Mesodermal cell (in vitro differentiated cells): ENCODE results near the gene PTPN5.

Experiments
- H3K27ac ChIP-seq: 2 replicates; pipeline ENCODE4 v1.7.0; 2013; ENCODE audit warnings: mild to moderate bottlenecking, low read depth, low read length, moderate library complexity; ENCODE audit not compliant: severe bottlenecking
- H3K36me3 ChIP-seq: 2 replicates; pipeline ENCODE4 v1.7.1; 2013; ENCODE audit warnings: mild to moderate bottlenecking, low read length, moderate library complexity; ENCODE audit not compliant: control insufficient read depth, insufficient read depth
- H3K4me1 ChIP-seq: one replicate; pipeline ENCODE4 v1.7.1; 2013; ENCODE audit warnings: mild to moderate bottlenecking, low read length; ENCODE audit not compliant: insufficient read depth, control insufficient read depth, poor library complexity, severe bottlenecking
- H3K4me3 ChIP-seq: 2 replicates; pipeline ENCODE4 v1.7.0; 2013; ENCODE audit warnings: low read length, control low read depth, mild to moderate bottlenecking; ENCODE audit not compliant: insufficient read depth, poor library complexity, severe bottlenecking; ENCODE audit errors: extremely low read depth
- H3K9me3 ChIP-seq: 2 replicates; pipeline ENCODE4 v1.7.1; 2013; ENCODE audit warnings: mild to moderate bottlenecking, low read length, moderate library complexity; ENCODE audit not compliant: control insufficient read depth
- WGBS, 2 experiments: methylation state at CpG; one replicate each; pipeline ENCODE4 v1.1.5; 2013; ENCODE audit warnings: missing lambda C conversion rate in 2 of 2; ENCODE audit not compliant: insufficient coverage in 2 of 2; 5-methylcytosine and 5-hydroxymethylcytosine counted together

PTPN5 gene

DNA sequence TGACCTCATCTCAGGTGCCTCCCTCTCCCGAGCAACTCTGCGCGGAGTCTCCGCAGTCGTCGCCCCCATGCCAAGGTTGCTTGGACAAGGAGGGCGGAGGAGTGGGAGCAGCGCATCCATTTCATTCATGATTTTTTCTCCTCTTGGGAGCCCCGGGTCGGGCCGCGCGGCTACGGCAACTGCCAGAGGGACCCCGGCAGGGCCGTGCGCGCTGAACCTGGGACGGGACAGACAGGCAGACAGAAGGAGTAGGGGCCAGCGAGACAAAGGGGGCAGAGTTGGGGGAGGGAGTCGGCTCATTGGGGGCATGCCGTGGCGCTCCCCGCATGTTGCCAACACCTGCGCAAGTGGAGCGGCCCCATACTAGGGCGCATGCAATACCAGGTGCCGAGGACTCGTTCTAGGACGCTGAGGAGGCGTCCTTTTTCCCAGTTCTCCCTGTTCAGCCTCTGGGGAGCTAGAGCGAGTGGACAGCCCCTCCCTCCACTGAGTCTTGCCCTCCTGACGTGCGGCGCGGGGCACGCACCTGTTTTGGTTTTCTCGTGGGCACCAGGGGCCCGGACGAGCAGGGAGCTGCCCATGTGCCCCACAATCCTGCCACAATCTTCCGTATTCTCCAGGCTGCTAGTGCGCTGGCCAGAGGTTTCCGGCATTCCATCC lies 501 bp upstream of the PTPN5 start:
- Histone ChIP-seq H3K9me3 (no peaks in the 10 kb centered on the region), H3K4me1 (no peaks in the 10 kb centered on the region), H3K27ac (no peak overlapping the region), H3K4me3 (peak overlapping the region; percentile 52), H3K36me3 (no peaks in the 10 kb centered on the region)
- 2% methylated on average over 40 to 41 of the region's 43 CpGs for WGBS, 2 experiments

DNA sequence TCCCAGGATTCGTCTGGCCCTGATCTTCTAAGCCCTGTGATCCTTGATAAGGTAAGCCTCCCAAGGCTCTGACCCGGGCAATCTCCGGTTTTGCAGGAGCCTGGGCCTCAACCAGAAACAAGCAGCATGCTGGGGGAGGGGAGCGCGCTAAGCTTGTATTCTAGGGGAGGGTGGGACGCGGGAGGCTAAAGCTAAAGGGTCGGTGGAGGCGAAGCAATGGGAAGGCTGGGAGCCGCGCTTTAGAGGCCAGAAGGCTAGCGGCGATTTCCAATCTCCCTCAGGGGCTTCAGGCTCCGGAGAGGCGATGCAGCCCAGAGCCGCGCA lies 753 bp downstream of the PTPN5 start:
- no peaks in the 10 kb centered on the region for H3K36me3 ChIP-seq
- 3 to 4% methylated on average over 10 to 16 of the region's 17 CpGs for WGBS, 2 experiments
- H3K9me3 ChIP-seq, result no peaks in the 10 kb centered on the region
- no peaks in the 10 kb centered on the region for H3K4me1 ChIP-seq
- H3K4me3 ChIP-seq, result peak overlapping the region; percentile 52
- no peak overlapping the region for H3K27ac ChIP-seq

DNA sequence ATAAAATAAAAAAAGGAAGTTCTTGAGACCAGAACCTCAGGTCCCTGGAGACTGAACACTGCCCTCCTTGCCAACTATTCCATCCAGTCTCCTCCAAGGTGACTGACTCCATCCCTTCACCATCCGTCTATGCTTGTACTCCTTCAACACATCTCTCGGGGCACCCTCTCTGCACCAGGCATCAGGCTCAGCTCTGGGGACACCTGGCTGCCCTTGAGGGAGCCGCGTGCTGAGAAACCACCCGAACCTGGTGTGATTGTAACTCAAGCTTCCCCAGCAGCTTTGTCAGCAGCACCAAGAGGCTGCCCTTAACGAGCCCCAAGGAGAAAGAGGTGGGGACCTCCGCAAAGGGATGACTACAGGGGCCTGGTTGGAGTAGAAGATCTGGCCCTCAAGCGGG lies 1.7 kb downstream of the PTPN5 start:
- Histone ChIP-seq H3K9me3 (no peaks in the 10 kb centered on the region), H3K4me1 (no peaks in the 10 kb centered on the region), H3K4me3 (no peak overlapping the region), H3K36me3 (no peaks in the 10 kb centered on the region), H3K27ac (no peak overlapping the region)
- 72 to 80% methylated on average over 5 to 8 of the region's 8 CpGs for WGBS, 2 experiments

DNA sequence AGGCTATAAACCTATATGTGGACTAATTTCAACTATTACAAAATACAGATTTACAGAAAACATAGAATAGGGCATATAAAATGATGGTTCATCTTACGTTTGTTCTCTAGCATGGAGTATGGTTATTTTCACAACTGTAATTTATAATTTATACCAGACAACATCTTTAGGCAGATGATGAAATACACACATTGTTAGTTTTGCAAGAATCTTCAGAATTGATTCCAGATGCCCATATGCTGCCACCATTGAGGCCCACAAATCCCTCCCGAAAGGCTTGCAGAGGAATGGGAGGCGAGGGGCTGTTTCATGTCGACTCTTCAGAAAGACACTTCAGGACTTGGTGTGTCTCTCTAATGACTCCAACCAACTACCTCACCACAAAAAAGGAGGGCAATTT lies 6.2 kb downstream of the PTPN5 start:
- H3K27ac ChIP-seq, result no peak overlapping the region
- WGBS, 2 experiments, result 100% methylated on average over 1 of the region's 4 CpGs; no CpG with 5 or more reads in 1 of the 2 experiments
- no peaks in the 10 kb centered on the region for H3K4me1 ChIP-seq

DNA sequence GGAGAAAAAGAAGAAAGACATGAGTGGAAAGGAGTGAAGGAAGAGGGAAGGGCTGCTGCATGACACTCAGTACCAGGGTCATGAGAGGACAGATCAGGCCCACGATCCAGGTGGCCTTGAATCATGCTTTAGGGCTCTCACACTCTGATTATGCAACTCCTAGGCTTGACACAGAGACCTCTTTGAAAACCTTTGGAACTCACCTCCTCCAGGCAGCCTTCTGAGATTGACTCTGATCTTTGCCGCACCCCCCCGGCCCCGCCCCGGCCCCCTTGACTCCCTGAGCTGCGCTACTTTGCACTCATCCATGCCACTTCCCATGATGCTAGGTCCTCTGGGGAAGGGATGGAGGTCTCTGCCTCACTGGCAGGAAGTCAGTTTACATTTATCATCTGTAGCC lies 10.7 kb downstream of the PTPN5 start:
- no peaks in the 10 kb centered on the region for H3K9me3 ChIP-seq
- 88 to 89% methylated on average over 1 to 4 of the region's 6 CpGs for WGBS, 2 experiments
- no peak overlapping the region for H3K27ac ChIP-seq
- H3K4me1 ChIP-seq, result no peaks in the 10 kb centered on the region
- no peaks in the 10 kb centered on the region for H3K36me3 ChIP-seq
- no peak overlapping the region for H3K4me3 ChIP-seq

More for the DNA sequence above, 6.2 kb downstream of the PTPN5 start:
- Histone ChIP-seq H3K36me3 (no peaks in the 10 kb centered on the region), H3K9me3 (no peaks in the 10 kb centered on the region), H3K4me3 (no peak overlapping the region)

DNA sequence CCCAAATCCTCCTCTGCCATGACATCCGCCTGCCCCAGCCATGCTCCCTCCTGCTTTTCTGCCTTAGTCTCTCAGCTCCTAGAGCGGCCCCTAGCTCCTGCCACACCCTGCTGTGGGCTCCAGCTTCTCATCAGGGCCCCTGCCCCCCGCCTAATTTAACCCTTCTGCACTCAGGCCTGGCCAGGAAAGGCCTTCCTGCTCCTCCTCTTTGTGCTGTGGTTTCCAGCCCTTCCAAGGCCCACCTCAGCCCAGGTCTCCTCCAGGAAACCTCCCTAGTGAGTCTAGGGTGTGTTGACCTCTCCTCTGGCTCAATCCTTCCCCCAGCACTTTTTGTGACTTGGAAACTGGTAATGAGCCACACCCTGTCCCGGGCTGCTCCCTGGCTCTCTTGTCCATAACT lies 11.3 kb downstream of the PTPN5 start:
- H3K9me3 ChIP-seq, result no peaks in the 10 kb centered on the region
- 63 to 76% methylated on average over 3 to 4 of the region's 4 CpGs for WGBS, 2 experiments
- no peaks in the 10 kb centered on the region for H3K36me3 ChIP-seq
- H3K4me3 ChIP-seq, result no peak overlapping the region
- H3K27ac ChIP-seq, result no peak overlapping the region
- H3K4me1 ChIP-seq, result no peaks in the 10 kb centered on the region

DNA sequence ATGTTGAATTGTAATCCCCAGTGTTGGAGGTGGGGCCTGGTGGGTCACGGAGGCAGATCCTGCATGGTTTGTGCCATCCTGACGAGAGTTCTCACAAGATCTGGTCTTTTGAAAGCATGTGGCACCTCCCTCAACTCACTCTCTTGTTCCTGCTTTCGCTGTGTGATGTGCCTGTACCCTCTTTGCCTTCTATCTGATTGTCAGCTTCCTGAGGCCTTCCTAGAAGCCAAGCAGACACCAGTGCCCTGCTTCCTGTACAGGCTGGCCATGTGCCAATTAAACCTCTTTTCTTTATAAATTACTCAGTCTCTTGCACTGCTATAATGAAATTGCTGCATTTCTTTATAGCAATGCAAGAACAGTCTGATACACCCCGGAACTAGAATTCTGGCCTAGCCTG lies 13.1 kb downstream of the PTPN5 start:
- Histone ChIP-seq H3K36me3 (no peaks in the 10 kb centered on the region), H3K4me1 (no peaks in the 10 kb centered on the region), H3K4me3 (no peak overlapping the region), H3K27ac (no peak overlapping the region), H3K9me3 (no peaks in the 10 kb centered on the region)
- 91 to 98% methylated on average over 4 of the region's 4 CpGs for WGBS, 2 experiments

DNA sequence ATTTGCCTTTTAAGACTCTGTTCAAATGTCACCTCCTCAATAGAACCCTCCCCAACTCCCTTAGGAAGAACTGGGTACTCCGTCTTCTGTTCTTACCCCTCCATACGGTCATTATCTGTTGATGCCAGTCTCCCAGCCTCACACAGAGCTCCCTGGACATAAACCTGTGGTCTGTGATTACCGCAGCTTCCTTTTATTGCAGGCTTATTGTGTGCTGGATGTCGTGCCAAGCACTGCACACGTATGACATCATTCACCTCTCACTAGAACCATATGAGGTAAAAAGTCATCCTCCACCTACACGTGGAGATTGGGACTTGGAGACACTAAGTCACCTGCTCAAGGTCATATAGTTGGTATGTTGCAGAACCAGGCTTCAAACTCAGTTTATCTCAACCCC lies 15.3 kb downstream of the PTPN5 start:
- 84 to 89% methylated on average over 2 to 3 of the region's 6 CpGs for WGBS, 2 experiments
- H3K9me3 ChIP-seq, result no peaks in the 10 kb centered on the region
- no peaks in the 10 kb centered on the region for H3K36me3 ChIP-seq
- H3K27ac ChIP-seq, result no peak overlapping the region
- H3K4me1 ChIP-seq, result no peaks in the 10 kb centered on the region
- no peak overlapping the region for H3K4me3 ChIP-seq

DNA sequence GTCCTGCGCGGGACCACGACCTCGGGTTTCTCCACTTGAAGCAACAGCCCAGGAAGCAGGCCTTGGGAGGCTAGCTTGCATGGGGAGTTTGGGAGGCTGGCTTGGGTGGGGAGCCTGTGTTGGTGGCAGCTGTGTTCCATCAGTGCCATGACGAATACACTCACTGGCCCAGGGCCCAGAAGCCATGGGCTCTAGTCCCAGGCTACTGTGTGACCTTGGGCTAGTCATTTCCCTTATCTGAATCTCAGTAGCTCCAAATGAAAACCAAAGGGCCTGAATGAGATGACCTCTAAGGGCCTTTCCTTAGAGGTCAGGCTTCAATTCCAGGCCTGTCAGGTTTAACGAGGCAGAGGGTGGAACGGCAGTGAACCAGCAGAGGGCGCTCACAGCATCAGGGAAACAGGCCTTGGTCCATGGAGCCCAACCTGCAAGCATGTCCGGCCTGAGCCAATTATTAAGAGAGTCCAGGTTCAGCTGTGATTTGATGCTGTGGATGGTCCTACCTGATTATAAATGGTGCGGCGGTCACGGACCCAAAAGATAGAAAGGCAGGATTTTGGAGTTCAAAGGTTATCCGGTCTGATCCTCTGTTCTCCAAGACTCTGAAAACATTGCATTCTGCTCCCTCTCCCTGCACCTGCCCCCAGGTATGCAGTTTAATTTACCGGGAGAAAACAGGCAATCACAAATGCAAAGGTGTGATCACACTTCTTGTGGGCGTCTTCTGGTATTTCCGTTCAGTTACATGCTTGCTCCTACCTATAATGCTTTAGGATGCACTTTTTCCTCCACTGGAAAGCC lies 15.9 kb downstream of the PTPN5 start:
- Histone ChIP-seq H3K4me1 (no peaks in the 10 kb centered on the region), H3K27ac (no peak overlapping the region), H3K9me3 (no peaks in the 10 kb centered on the region), H3K36me3 (no peaks in the 10 kb centered on the region), H3K4me3 (no peak overlapping the region)
- 47 to 49% methylated on average over 13 to 14 of the region's 16 CpGs for WGBS, 2 experiments

DNA sequence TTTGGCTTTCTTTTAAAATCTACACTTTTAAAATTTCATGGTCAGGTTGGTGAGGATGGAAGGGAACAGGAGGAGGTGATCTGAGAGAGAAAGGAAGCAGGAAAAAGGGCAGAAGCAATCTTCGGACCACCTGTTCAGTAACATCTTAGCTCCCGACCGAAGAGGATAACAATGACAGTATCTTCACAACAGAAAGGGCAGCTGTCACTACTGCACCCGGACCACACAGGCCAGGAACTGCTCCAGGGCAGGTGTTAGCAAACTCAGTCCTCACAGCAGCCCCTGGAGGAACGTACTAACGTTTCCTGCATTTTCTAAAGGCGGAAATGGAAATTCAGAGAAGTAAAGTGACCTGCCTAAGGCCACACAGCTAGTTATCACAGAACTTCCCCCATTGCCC lies 16.8 kb downstream of the PTPN5 start:
- 84 to 85% methylated on average over 6 to 7 of the region's 7 CpGs for WGBS, 2 experiments
- no peak overlapping the region for H3K27ac ChIP-seq
- H3K36me3 ChIP-seq, result no peaks in the 10 kb centered on the region

DNA sequence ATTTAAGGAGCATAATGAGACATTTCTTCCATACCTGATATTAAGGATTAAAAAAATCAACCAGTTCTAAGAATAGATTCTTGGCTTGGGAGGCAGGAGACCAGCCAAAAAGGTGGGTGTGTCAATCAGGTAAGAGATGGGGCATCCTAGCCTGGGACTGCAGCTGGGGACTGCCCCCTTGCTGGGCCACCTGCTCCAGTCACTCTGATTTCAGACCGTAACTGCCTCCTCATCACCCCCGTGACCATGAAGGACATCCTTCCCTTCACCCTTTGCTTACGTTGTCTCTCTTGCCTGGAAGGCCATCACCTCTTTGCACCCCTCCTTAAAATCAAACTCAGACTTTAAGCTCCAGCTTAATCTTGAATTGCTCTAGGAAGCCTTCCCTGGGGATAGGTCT lies 17.9 kb downstream of the PTPN5 start:
- no peaks in the 10 kb centered on the region for H3K36me3 ChIP-seq
- no peak overlapping the region for H3K4me3 ChIP-seq
- H3K9me3 ChIP-seq, result no peaks in the 10 kb centered on the region
- H3K27ac ChIP-seq, result no peak overlapping the region
- no peaks in the 10 kb centered on the region for H3K4me1 ChIP-seq
- WGBS, 2 experiments, result 69 to 85% methylated on average over 3 of the region's 3 CpGs

More for the DNA sequence above, 16.8 kb downstream of the PTPN5 start:
- no peak overlapping the region for H3K4me3 ChIP-seq
- H3K4me1 ChIP-seq, result no peaks in the 10 kb centered on the region
- H3K9me3 ChIP-seq, result no peaks in the 10 kb centered on the region
